A673 (cell line): Measurements from ENCODE around the gene AATF. TPM values are rescaled to one million over a fixed set of nuclear protein-coding genes. Genes with fewer than 3 reads are reported as not detected.

Experiments
- BruUV-seq: library from RNA; stranded (reverse); fragments of 400-500 nt; replicated peaks from 2 replicates; lab custom pipeline; 2021; lab: Mats Ljungman, UMichigan
- CTCF ChIA-PET: fragments of 300-600 bp; sonication (Branson Sonifier 250); formaldehyde crosslinking; loops from one replicate; lab custom pipeline; 2022; ENCODE audit warnings: antibody characterized with exemption; lab: Charles Lee
- POLR2A ChIA-PET: fragments of 300-600 bp; sonication (Branson Sonifier 250); formaldehyde crosslinking; loops from one replicate; lab custom pipeline; 2022; ENCODE audit warnings: antibody characterized with exemption; ENCODE audit not compliant: low non-redundant PET; lab: Charles Lee
- DNase-seq: peaks from one replicate; pipeline ENCODE4 v3.0.0-alpha.2; 2015; ENCODE audit warnings: low spot score
- H3K27ac ChIP-seq: fragments of 200-600 bp; sonication (generic); 2 replicates; pipeline ENCODE4 v1.5.1; 2016; ENCODE audit warnings: mixed run types, low read depth, mild to moderate bottlenecking, mixed read lengths, antibody characterized with exemption, low read length; ENCODE audit not compliant: poor library complexity, severe bottlenecking
- H3K27me3 ChIP-seq: fragments of 200-600 bp; sonication (generic); replicated peaks from 2 replicates; pipeline ENCODE4 v1.6.1; 2017; ENCODE audit warnings: mixed run types, low read depth, mild to moderate bottlenecking, mixed read lengths, antibody characterized with exemption, low read length; ENCODE audit not compliant: insufficient read depth, poor library complexity
- H3K36me3 ChIP-seq: fragments of 200-600 bp; sonication (generic); 2 replicates; pipeline ENCODE4 v1.6.1; 2016; ENCODE audit warnings: mixed run types, mild to moderate bottlenecking, mixed read lengths, antibody characterized with exemption, low read length; ENCODE audit not compliant: insufficient read depth, poor library complexity, severe bottlenecking
- H3K4me1 ChIP-seq: fragments of 200-600 bp; sonication (generic); 2 replicates; pipeline ENCODE4 v1.6.1; 2017; ENCODE audit warnings: mixed run types, mild to moderate bottlenecking, mixed read lengths, antibody characterized with exemption, low read length; ENCODE audit not compliant: insufficient read depth, poor library complexity, severe bottlenecking
- H3K4me3 ChIP-seq: fragments of 200-600 bp; sonication (generic); 2 replicates; pipeline ENCODE4 v1.5.1; 2016; ENCODE audit warnings: low read depth, mixed run types, mild to moderate bottlenecking, mixed read lengths, low read length; ENCODE audit not compliant: poor library complexity, severe bottlenecking
- H3K9me3 ChIP-seq: fragments of 200-600 bp; sonication (generic); 2 replicates; pipeline ENCODE4 v1.6.1; 2016; ENCODE audit warnings: mixed run types, low read depth, mild to moderate bottlenecking, mixed read lengths, antibody characterized with exemption, low read length; ENCODE audit not compliant: poor library complexity, severe bottlenecking
- EZH2 ChIP-seq: fragments of 200-600 bp; sonication (generic); IDR thresholded peaks from 2 replicates; pipeline ENCODE4 v1.6.1; 2017; ENCODE audit warnings: borderline replicate concordance, low read depth, mild to moderate bottlenecking, mixed read lengths, antibody characterized with exemption, low read length; ENCODE audit not compliant: poor library complexity, severe bottlenecking
- intact Hi-C: fragments of 100-400 bp; cut with micrococcal nuclease; formaldehyde crosslinking; loops from one replicate; pipeline ENCODE4 v1.10.0; 2022; ENCODE audit not compliant: unreplicated experiment
- total RNA-seq: library from RNA; stranded (reverse); gene quantifications from 2 replicates; pipeline ENCODE4 v1.2.3, GENCODE V29; 2021
- TF ChIP-seq, protein P1 (sequence below): fragments of 300-800, 200-600 bp; sonication (generic); conservative IDR thresholded peaks from 2 replicates; pipeline ENCODE4 v1.5.1; 2017; ENCODE audit warnings: low read depth, mild to moderate bottlenecking, antibody characterized with exemption, low read length, moderate library complexity, mixed read lengths

AATF gene
- total RNA-seq, 1 experiment from 2014 or later: 51.3 TPM

- Histone ChIP-seq H3K4me3 (no peak overlapping the region), H3K36me3 (no peaks in the 10 kb centered on the region), H3K4me1 (no peaks in the 10 kb centered on the region), H3K27ac (no peak overlapping the region), H3K27me3 (peaks cover 98% of the 10 kb centered on the region), H3K9me3 (no peaks in the 10 kb centered on the region)
- BruUV-seq: no TSS peak
- TF ChIP-seq EZH2: no peak
- TF ChIP-seq, protein P1, sequence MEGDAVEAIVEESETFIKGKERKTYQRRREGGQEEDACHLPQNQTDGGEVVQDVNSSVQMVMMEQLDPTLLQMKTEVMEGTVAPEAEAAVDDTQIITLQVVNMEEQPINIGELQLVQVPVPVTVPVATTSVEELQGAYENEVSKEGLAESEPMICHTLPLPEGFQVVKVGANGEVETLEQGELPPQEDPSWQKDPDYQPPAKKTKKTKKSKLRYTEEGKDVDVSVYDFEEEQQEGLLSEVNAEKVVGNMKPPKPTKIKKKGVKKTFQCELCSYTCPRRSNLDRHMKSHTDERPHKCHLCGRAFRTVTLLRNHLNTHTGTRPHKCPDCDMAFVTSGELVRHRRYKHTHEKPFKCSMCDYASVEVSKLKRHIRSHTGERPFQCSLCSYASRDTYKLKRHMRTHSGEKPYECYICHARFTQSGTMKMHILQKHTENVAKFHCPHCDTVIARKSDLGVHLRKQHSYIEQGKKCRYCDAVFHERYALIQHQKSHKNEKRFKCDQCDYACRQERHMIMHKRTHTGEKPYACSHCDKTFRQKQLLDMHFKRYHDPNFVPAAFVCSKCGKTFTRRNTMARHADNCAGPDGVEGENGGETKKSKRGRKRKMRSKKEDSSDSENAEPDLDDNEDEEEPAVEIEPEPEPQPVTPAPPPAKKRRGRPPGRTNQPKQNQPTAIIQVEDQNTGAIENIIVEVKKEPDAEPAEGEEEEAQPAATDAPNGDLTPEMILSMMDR: no peak
- POLR2A ChIA-PET: no interaction called here
- DNase-seq: no peak
- CTCF ChIA-PET: no interaction called here
- intact Hi-C loops: no loop called here
These were observed 7.3 kb upstream of the AATF start for GRCh38 chr17:36941265-36942010.

GRCh38 chr17:36942019-36942599, 6.6 kb upstream of the AATF start:
- Histone ChIP-seq H3K9me3 (no peaks in the 10 kb centered on the region), H3K4me1 (no peaks in the 10 kb centered on the region), H3K4me3 (no peak overlapping the region), H3K27me3 (peaks cover 98% of the 10 kb centered on the region), H3K27ac (no peak overlapping the region), H3K36me3 (no peaks in the 10 kb centered on the region)
- TF ChIP-seq, protein P1: no peak
- peak; percentile 59 for TF ChIP-seq EZH2
- DNase-seq: no peak
- no TSS peak for BruUV-seq
- intact Hi-C loops: no loop called here
- POLR2A ChIA-PET: no interaction called here
- CTCF ChIA-PET: no interaction called here

- peak; percentile 14 for TF ChIP-seq EZH2
- TF ChIP-seq, protein P1: no peak
- intact Hi-C loops: no loop called here
- Histone ChIP-seq H3K27ac (no peak overlapping the region), H3K9me3 (no peaks in the 10 kb centered on the region), H3K4me3 (no peak overlapping the region), H3K4me1 (no peaks in the 10 kb centered on the region), H3K27me3 (peaks cover 98% of the 10 kb centered on the region), H3K36me3 (no peaks in the 10 kb centered on the region)
- ChIA-PET POLR2A (no interaction called here), CTCF (no interaction called here)
- BruUV-seq: no TSS peak
- DNase-seq: no peak
These were observed 6.1 kb upstream of the AATF start for GRCh38 chr17:36942631-36943125.
